HL-60 (cell line): ENCODE data around the gene TIE1.

Experiments used
- DNase-seq, 2 experiments: peaks; one replicate each; pipeline ENCODE4 v3.0.0-alpha.2; 2010 to 2020; ENCODE audit warnings: low read depth in 1 of 2, low spot score in 1 of 2
- H3K27ac ChIP-seq: fragments of 250-450 bp; sonication (Bioruptor Pico); replicated peaks from 2 replicates; pipeline ENCODE4 v1.5.1; 2020; ENCODE audit warnings: mild to moderate bottlenecking, moderate library complexity
- H3K27me3 ChIP-seq: fragments of 250-450 bp; sonication (Bioruptor Pico); 2 replicates; pipeline ENCODE4 v1.5.1; 2021; ENCODE audit warnings: mild to moderate bottlenecking, moderate library complexity; ENCODE audit not compliant: insufficient read depth, poor library complexity, severe bottlenecking
- H3K4me3 ChIP-seq: replicated peaks from 2 replicates; pipeline ENCODE4 v1.5.1; 2011; ENCODE audit warnings: mild to moderate bottlenecking, control low read depth, low read length; ENCODE audit not compliant: insufficient read depth
- CTCF ChIP-seq: IDR thresholded peaks from one replicate; pipeline ENCODE4 v1.5.1; 2011; ENCODE audit warnings: low read length, control low read depth, inconsistent platforms; ENCODE audit not compliant: insufficient read depth
- GABPA ChIP-seq: IDR thresholded peaks from 2 replicates; pipeline ENCODE4 v1.6.1; 2012; ENCODE audit warnings: low read depth
- POLR2AphosphoS5 ChIP-seq: IDR thresholded peaks from 2 replicates; pipeline ENCODE4 v1.6.1; 2012; ENCODE audit warnings: low read depth
- REST ChIP-seq: IDR thresholded peaks from 2 replicates; pipeline ENCODE4 v1.6.1; 2012; ENCODE audit warnings: low read depth; ENCODE audit not compliant: insufficient replicate concordance
- SPI1 ChIP-seq: IDR thresholded peaks from 2 replicates; pipeline ENCODE4 v1.6.1; 2012; ENCODE audit warnings: low read depth, mild to moderate bottlenecking, borderline replicate concordance

The TIE1 gene

GRCh38 chr1:43282220-43283195 is 18.3 kb upstream of the TIE1 start:
- Histone ChIP-seq H3K4me3 (no peak overlapping the region), H3K27ac (no peak overlapping the region), H3K27me3 (no peaks in the 10 kb centered on the region)
- DNase-seq: no peak
- no peak for TF ChIP-seq CTCF
- TF ChIP-seq POLR2AphosphoS5: no peak
- TF ChIP-seq REST: no peak
- TF ChIP-seq SPI1: no peak
- TF ChIP-seq GABPA: no peak

GRCh38 chr1:43284065-43284464 is 16.7 kb upstream of the TIE1 start:
- no peak for DNase-seq
- Histone ChIP-seq H3K27ac (no peak overlapping the region), H3K4me3 (no peak overlapping the region), H3K27me3 (no peaks in the 10 kb centered on the region)
- no peak for TF ChIP-seq REST
- no peak for TF ChIP-seq GABPA
- no peak for TF ChIP-seq SPI1
- TF ChIP-seq CTCF: no peak
- TF ChIP-seq POLR2AphosphoS5: no peak

- no peak overlapping the region for H3K4me3 ChIP-seq
- H3K27ac ChIP-seq: no peak overlapping the region
- no peak for DNase-seq
- TF ChIP-seq SPI1 (no peak), POLR2AphosphoS5 (no peak), GABPA (no peak), CTCF (no peak)
- H3K27me3 ChIP-seq: no peaks in the 10 kb centered on the region
Observed at GRCh38 chr1:43284546-43285110, 16.2 kb upstream of the TIE1 start.
